ENCODE measurements around the gene CDH20. TPM values are rescaled to one million over a fixed set of nuclear protein-coding genes. Genes with fewer than 3 reads are reported as not detected.

Gene CDH20
- total and polyA plus RNA-seq, 2 of the 4 experiments (the other 2 are of a cell fraction): not detected

DNA sequence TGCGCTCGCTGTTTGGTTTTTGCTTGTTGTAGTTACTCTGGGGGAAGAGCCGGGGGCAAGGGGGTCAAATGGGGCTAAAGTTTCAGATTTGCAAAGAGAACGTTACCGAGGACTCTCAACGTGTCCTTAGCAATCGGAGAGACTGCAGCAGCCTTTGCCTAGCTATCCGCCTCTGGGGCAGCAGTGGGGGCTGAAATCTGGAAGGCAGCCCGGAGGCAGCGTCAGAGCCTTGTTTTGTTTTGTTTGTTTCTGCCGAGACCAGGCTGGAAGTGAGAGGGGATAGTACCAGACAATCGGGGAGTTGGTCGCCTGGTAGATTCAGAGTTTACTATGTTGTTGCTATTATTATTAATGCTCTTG, 1.2 kb downstream of the CDH20 start:
- no peak overlapping the region for H3K14ac ChIP-seq (replicated peaks; ENCODE audit: low read depth, low read length)
- no peak overlapping the region for H4K5ac ChIP-seq (ENCODE audit: low read depth, low read length)
- intact Hi-C loops (cut with micrococcal nuclease) (no loop called here), dilution Hi-C loops (cut with HindIII; ENCODE audit: low sequenced_read_pairs, unreplicated experiment) (no loop called here), in situ Hi-C loops (cut with MboI; ENCODE audit: low sequenced_read_pairs) (no loop called here)
- H3K18ac ChIP-seq (ENCODE audit: low read depth, low read length): no peak overlapping the region
- H3K4me3 ChIP-seq (ENCODE audit: insufficient read depth, low read depth, low read length): no peak overlapping the region
- H2BK120ac ChIP-seq (ENCODE audit: low read depth, low read length): no peak overlapping the region
- no peak overlapping the region for H3K9ac ChIP-seq (ENCODE audit: low read depth, low read length)
- no CpG with 5 or more reads among the region's 13 CpGs for WGBS, 2 experiments (ENCODE audit: extremely low coverage in 2 of 2, insufficient read length in 1 of 2)
- no peak overlapping the region for H3K56ac ChIP-seq (ENCODE audit: extremely low read depth, insufficient read depth, low read length)
- H3K4me2 ChIP-seq (ENCODE audit: low read depth, low read length): no peak overlapping the region; the same call in 1 of the 2 replicates
- no peaks in the 10 kb centered on the region for H3K9me1 ChIP-seq (ENCODE audit: insufficient read depth, low read length)
- no peak overlapping the region for H2AK9ac ChIP-seq (replicated peaks; ENCODE audit: low read depth, low read length, poor library complexity)
- TF ChIP-seq MXI1 (IDR thresholded peaks at IDR 0.05; ENCODE audit: borderline replicate concordance, low read depth, low read length) (no peak), NFE2L2 (IDR thresholded peaks at IDR 0.05; ENCODE audit: low read depth, low read length) (no peak), RFX5 (IDR thresholded peaks at IDR 0.05; ENCODE audit: low read depth, low read length) (no peak), POLR2A (IDR thresholded peaks at IDR 0.05; ENCODE audit: low read depth, low read length) (no peak), BHLHE40 (IDR thresholded peaks at IDR 0.05; ENCODE audit: low read depth, low read length) (no peak), MAZ (IDR thresholded peaks at IDR 0.05; ENCODE audit: borderline replicate concordance, low read depth, low read length) (no peak), MAFK (IDR thresholded peaks at IDR 0.05; ENCODE audit: low read depth, low read length) (no peak)
- TF ChIP-seq, protein P1, sequence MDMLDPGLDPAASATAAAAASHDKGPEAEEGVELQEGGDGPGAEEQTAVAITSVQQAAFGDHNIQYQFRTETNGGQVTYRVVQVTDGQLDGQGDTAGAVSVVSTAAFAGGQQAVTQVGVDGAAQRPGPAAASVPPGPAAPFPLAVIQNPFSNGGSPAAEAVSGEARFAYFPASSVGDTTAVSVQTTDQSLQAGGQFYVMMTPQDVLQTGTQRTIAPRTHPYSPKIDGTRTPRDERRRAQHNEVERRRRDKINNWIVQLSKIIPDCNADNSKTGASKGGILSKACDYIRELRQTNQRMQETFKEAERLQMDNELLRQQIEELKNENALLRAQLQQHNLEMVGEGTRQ (IDR thresholded peaks at IDR 0.05; ENCODE audit: low read depth, low read length): no peak
- no peak overlapping the region for H2AFZ ChIP-seq (replicated peaks; ENCODE audit: low read length, poor library complexity)
- DNase-seq: no peak
- H3K27ac ChIP-seq (ENCODE audit: insufficient read depth, low read length): no peak overlapping the region
- H3K79me1 ChIP-seq (ENCODE audit: low read depth in 1 of 2, low read length in 2 of 2): no peaks in the 10 kb centered on the region
- no peak overlapping the region for H2BK15ac ChIP-seq (ENCODE audit: low read depth, low read length)
- no peaks in the 10 kb centered on the region for H3K9me3 ChIP-seq (ENCODE audit: control insufficient read depth, insufficient read depth, low read length)
- H4K8ac ChIP-seq (ENCODE audit: low read depth in 2 of 2, low read length in 2 of 2): no peak overlapping the region
- ATAC-seq (ENCODE audit: low read depth): no peak
- BruUV-seq (replicated peaks): no TSS peak
- H3K4me1 ChIP-seq (ENCODE audit: control insufficient read depth, insufficient read depth, low read length): no peaks in the 10 kb centered on the region; the same call in 1 of the 2 replicates
- H2BK20ac ChIP-seq (ENCODE audit: low read depth, low read length): no peak overlapping the region
- H3K36me3 ChIP-seq (ENCODE audit: control insufficient read depth, insufficient read depth, low read length): no peaks in the 10 kb centered on the region
- no peaks in the 10 kb centered on the region for H4K20me1 ChIP-seq (ENCODE audit: insufficient read depth, low read length)
- ChIA-PET POLR2A (ENCODE audit: unreplicated experiment) (interaction anchor here (0.7 kb wide), 1 partner anchor 382 kb away, joined by 3 read pairs; no protein-coding TSS in a partner anchor), CTCF (interaction anchor here (1.1 kb wide), 1 partner anchor 12 kb away, joined by 4 read pairs; no protein-coding TSS in a partner anchor)
- H2BK5ac ChIP-seq (ENCODE audit: low read depth, low read length, poor library complexity, severe bottlenecking): no peak overlapping the region
- H3K27me3 ChIP-seq (ENCODE audit: control insufficient read depth, insufficient read depth, low read length): peaks cover 35% of the 10 kb centered on the region
- no peak overlapping the region for H4K91ac ChIP-seq (ENCODE audit: insufficient read depth, low read depth, low read length)
- no peak overlapping the region for H3K4ac ChIP-seq (ENCODE audit: low read depth, low read length)
- no peak overlapping the region for H2AK5ac ChIP-seq (ENCODE audit: low read depth, low read length)
- no peak overlapping the region for H3K23ac ChIP-seq (ENCODE audit: low read depth, low read length)
